IMR-90 (cell line): ENCODE results near the gene MED22. TPM values are rescaled to one million over a fixed set of nuclear protein-coding genes. Genes with fewer than 3 reads are reported as not detected.

Experiments used
- ATAC-seq: fragments of 200-7000 bp; cut with Tn5 transposase; 2 replicates; pipeline ENCODE4 v1.9.1; 2020; ENCODE audit warnings: low read depth, mild to moderate bottlenecking, moderate library complexity
- BruUV-seq: library from RNA; stranded (reverse); fragments of 400-500 nt; replicated peaks from 2 replicates; lab custom pipeline; 2021; lab: Mats Ljungman, UMichigan
- CTCF ChIA-PET: fragments of 300-600 bp; formaldehyde crosslinking; extraction: SDS; loops from one replicate; lab custom pipeline; 2021; ENCODE audit warnings: antibody characterized with exemption; lab: Yijun Ruan, JAX
- POLR2A ChIA-PET: fragments of 300-600 bp; sonication (Branson Sonifier 250); formaldehyde crosslinking; loops from one replicate; lab custom pipeline; 2022; ENCODE audit warnings: antibody characterized with exemption; ENCODE audit not compliant: unreplicated experiment; lab: Charles Lee
- DNase-seq: peaks from one replicate; pipeline ENCODE4 v3.0.0; 2013
- H2AFZ ChIP-seq: replicated peaks from 2 replicates; pipeline ENCODE3; 2013; ENCODE audit warnings: low read length, mild to moderate bottlenecking; ENCODE audit not compliant: poor library complexity
- H2AK5ac ChIP-seq: 2 replicates; pipeline ENCODE4 v1.6.1; 2013; ENCODE audit warnings: low read depth, low read length, inconsistent platforms
- H2AK9ac ChIP-seq: replicated peaks from 2 replicates; pipeline ENCODE3; 2013; ENCODE audit warnings: mild to moderate bottlenecking, low read depth, low read length, moderate library complexity; ENCODE audit not compliant: poor library complexity
- H2BK120ac ChIP-seq: 2 replicates; pipeline ENCODE4 v1.6.1; 2013; ENCODE audit warnings: low read depth, low read length, inconsistent platforms
- H2BK15ac ChIP-seq: 3 replicates; pipeline ENCODE4 v1.6.1; 2013; ENCODE audit warnings: low read depth, low read length, inconsistent platforms
- H2BK20ac ChIP-seq: 2 replicates; pipeline ENCODE4 v1.6.1; 2013; ENCODE audit warnings: low read depth, mild to moderate bottlenecking, inconsistent platforms, low read length, moderate library complexity
- H2BK5ac ChIP-seq: 2 replicates; pipeline ENCODE4 v1.6.1; 2013; ENCODE audit warnings: mild to moderate bottlenecking, low read depth, low read length, inconsistent platforms; ENCODE audit not compliant: poor library complexity, severe bottlenecking
- H3K14ac ChIP-seq: replicated peaks from 2 replicates; pipeline ENCODE4 v1.6.1; 2013; ENCODE audit warnings: low read depth, low read length, inconsistent platforms
- H3K18ac ChIP-seq: 2 replicates; pipeline ENCODE4 v1.6.1; 2013; ENCODE audit warnings: low read depth, low read length, control low read depth
- H3K23ac ChIP-seq: 2 replicates; pipeline ENCODE4 v1.6.1; 2013; ENCODE audit warnings: low read depth, low read length, inconsistent platforms
- H3K27ac ChIP-seq: 2 replicates; pipeline ENCODE4 v1.5.1; 2013; ENCODE audit warnings: mild to moderate bottlenecking, control low read depth, low read length; ENCODE audit not compliant: insufficient read depth
- H3K27me3 ChIP-seq: 2 replicates; pipeline ENCODE4 v1.6.1; 2013; ENCODE audit warnings: low read length; ENCODE audit not compliant: control insufficient read depth, insufficient read depth
- H3K36me3 ChIP-seq: 2 replicates; pipeline ENCODE4 v1.6.1; 2013; ENCODE audit warnings: low read length, mixed read lengths; ENCODE audit not compliant: control insufficient read depth, insufficient read depth
- H3K4ac ChIP-seq: 2 replicates; pipeline ENCODE4 v1.6.1; 2013; ENCODE audit warnings: low read depth, low read length, inconsistent platforms
- H3K4me1 ChIP-seq: 2 replicates; pipeline ENCODE4 v1.6.1; 2013; ENCODE audit warnings: low read length, mixed read lengths; ENCODE audit not compliant: control insufficient read depth, insufficient read depth
- H3K4me2 ChIP-seq: 2 replicates; pipeline ENCODE4 v1.6.1; 2013; ENCODE audit warnings: low read depth, mild to moderate bottlenecking, control low read depth, low read length, moderate library complexity
- H3K4me3 ChIP-seq: 2 replicates; pipeline ENCODE4 v1.5.1; 2013; ENCODE audit warnings: low read depth, mild to moderate bottlenecking, control low read depth, low read length, moderate library complexity; ENCODE audit not compliant: insufficient read depth
- H3K56ac ChIP-seq: 2 replicates; pipeline ENCODE4 v1.6.1; 2013; ENCODE audit warnings: low read length, inconsistent platforms; ENCODE audit not compliant: insufficient read depth; ENCODE audit errors: extremely low read depth
- H3K79me1 ChIP-seq, 2 experiments: 2 replicates each; pipeline ENCODE4 v1.6.1; 2013; ENCODE audit warnings: low read length in 2 of 2, inconsistent platforms in 1 of 2, low read depth in 1 of 2
- H3K9ac ChIP-seq: 2 replicates; pipeline ENCODE4 v1.6.1; 2013; ENCODE audit warnings: low read depth, low read length, control low read depth
- H3K9me1 ChIP-seq: 2 replicates; pipeline ENCODE4 v1.6.1; 2013; ENCODE audit warnings: low read length, inconsistent platforms; ENCODE audit not compliant: insufficient read depth
- H3K9me3 ChIP-seq: 2 replicates; pipeline ENCODE4 v1.6.1; 2013; ENCODE audit warnings: low read length; ENCODE audit not compliant: control insufficient read depth, insufficient read depth
- H4K20me1 ChIP-seq: 2 replicates; pipeline ENCODE4 v1.6.1; 2013; ENCODE audit warnings: low read length, inconsistent platforms; ENCODE audit not compliant: insufficient read depth
- H4K5ac ChIP-seq: 2 replicates; pipeline ENCODE4 v1.6.1; 2013; ENCODE audit warnings: mild to moderate bottlenecking, low read depth, low read length, control low read depth
- H4K8ac ChIP-seq, 2 experiments: 2 replicates each; pipeline ENCODE4 v1.6.1; 2013; ENCODE audit warnings: low read depth in 2 of 2, low read length in 2 of 2, control low read depth in 1 of 2, inconsistent platforms in 1 of 2
- H4K91ac ChIP-seq: 2 replicates; pipeline ENCODE4 v1.6.1; 2013; ENCODE audit warnings: low read depth, low read length, inconsistent platforms; ENCODE audit not compliant: insufficient read depth
- BHLHE40 ChIP-seq: fragments of 150-350 bp; IDR thresholded peaks from 2 replicates; pipeline ENCODE4 v1.6.1; 2016; ENCODE audit warnings: mild to moderate bottlenecking, low read depth, low read length
- CEBPB ChIP-seq: IDR thresholded peaks from 2 replicates; pipeline ENCODE4 v1.6.1; 2012; ENCODE audit warnings: low read depth, low read length, improper control_type of control experiment
- CHD1 ChIP-seq: IDR thresholded peaks from 2 replicates; pipeline ENCODE4 v1.6.1; 2012; ENCODE audit warnings: low read depth, low read length, improper control_type of control experiment
- FOS ChIP-seq: fragments of 150-350 bp; IDR thresholded peaks from 2 replicates; pipeline ENCODE4 v1.6.1; 2016; ENCODE audit warnings: low read depth, low read length
- MAFK ChIP-seq: IDR thresholded peaks from 2 replicates; pipeline ENCODE4 v1.6.1; 2012; ENCODE audit warnings: low read depth, low read length, improper control_type of control experiment
- MAZ ChIP-seq: IDR thresholded peaks from 2 replicates; pipeline ENCODE4 v1.6.1; 2012; ENCODE audit warnings: low read depth, mild to moderate bottlenecking, low read length, improper control_type of control experiment, moderate library complexity, borderline replicate concordance
- MXI1 ChIP-seq: IDR thresholded peaks from 2 replicates; pipeline ENCODE4 v1.6.1; 2012; ENCODE audit warnings: low read depth, mild to moderate bottlenecking, low read length, moderate library complexity, borderline replicate concordance
- NFE2L2 ChIP-seq: fragments of 150-350 bp; IDR thresholded peaks from 2 replicates; pipeline ENCODE4 v1.6.1; 2016; ENCODE audit warnings: low read depth, mild to moderate bottlenecking, low read length
- POLR2A ChIP-seq: IDR thresholded peaks from 2 replicates; pipeline ENCODE4 v1.6.1; 2012; ENCODE audit warnings: mild to moderate bottlenecking, low read depth, low read length
- RAD21 ChIP-seq: IDR thresholded peaks from 2 replicates; pipeline ENCODE4 v1.6.1; 2012; ENCODE audit warnings: low read length, improper control_type of control experiment
- RCOR1 ChIP-seq: IDR thresholded peaks from 2 replicates; pipeline ENCODE4 v1.6.1; 2012; ENCODE audit warnings: mild to moderate bottlenecking, low read length, improper control_type of control experiment; ENCODE audit not compliant: insufficient replicate concordance
- RFX5 ChIP-seq: IDR thresholded peaks from 2 replicates; pipeline ENCODE4 v1.8.0; 2012; ENCODE audit warnings: low read depth, mild to moderate bottlenecking, low read length, moderate library complexity
- SMC3 ChIP-seq: fragments of 150-350 bp; IDR thresholded peaks from 2 replicates; pipeline ENCODE4 v1.6.1; 2016; ENCODE audit warnings: low read depth, mild to moderate bottlenecking, antibody characterized with exemption, low read length, moderate library complexity
- WGBS, 2 experiments: methylation state at CpG; one replicate each; pipeline versions ENCODE4 v1.1.5 to v1.1.7; 2013; ENCODE audit warnings: missing lambda C conversion rate in 2 of 2; ENCODE audit not compliant: insufficient read length in 1 of 2; ENCODE audit errors: extremely low coverage in 2 of 2; 5-methylcytosine and 5-hydroxymethylcytosine counted together
- dilution Hi-C: fragments of 300-500 bp; cut with HindIII; formaldehyde crosslinking; loops from one replicate; pipeline ENCODE4 v1.14.3; 2018; ENCODE audit warnings: low sequenced_read_pairs; ENCODE audit not compliant: unreplicated experiment
- in situ Hi-C: fragments of 300-500 bp; cut with MboI; formaldehyde crosslinking; loops from 3 replicates; pipeline ENCODE4 v1.14.3; 2019; ENCODE audit warnings: low sequenced_read_pairs, inconsistent platforms, mixed read lengths
- intact Hi-C: fragments of 100-400 bp; cut with micrococcal nuclease; formaldehyde crosslinking; loops from 2 replicates; pipeline ENCODE4 v1.10.0; 2022
- polyA plus RNA-seq, 3 experiments: library from polyadenylated mRNA; depleted of rRNA; stranded (reverse); fragments of >200 nt; gene quantifications; 2 replicates each; pipeline ENCODE4 v1.2.3, GENCODE V29; 2012; ENCODE audit warnings: low replicate concordance in 1 of 3
- total RNA-seq: library from RNA; depleted of rRNA; stranded (reverse); fragments of >200 nt; gene quantifications from 2 replicates; pipeline ENCODE4 v1.2.3, GENCODE V29; 2012
- TF ChIP-seq, protein P1 (sequence below): fragments of 150-350 bp; IDR thresholded peaks from 2 replicates; pipeline ENCODE4 v1.6.1; 2016; ENCODE audit warnings: low read depth, mild to moderate bottlenecking, low read length, moderate library complexity, borderline replicate concordance
- TF ChIP-seq, protein P2 (sequence below): conservative IDR thresholded peaks from 2 replicates; pipeline ENCODE4 v1.5.1; 2012; ENCODE audit warnings: mild to moderate bottlenecking, low read depth, low read length, improper control_type of control experiment
- TF ChIP-seq, protein P3 (sequence below): fragments of 150-350 bp; IDR thresholded peaks from 2 replicates; pipeline ENCODE4 v1.6.1; 2017; ENCODE audit warnings: mild to moderate bottlenecking, antibody characterized with exemption, low read length, low read depth

MED22 gene
- total and polyA plus RNA-seq, 2 of the 4 experiments (the other 2 are of a cell fraction), result 7.9 to 28.3 TPM

DNA sequence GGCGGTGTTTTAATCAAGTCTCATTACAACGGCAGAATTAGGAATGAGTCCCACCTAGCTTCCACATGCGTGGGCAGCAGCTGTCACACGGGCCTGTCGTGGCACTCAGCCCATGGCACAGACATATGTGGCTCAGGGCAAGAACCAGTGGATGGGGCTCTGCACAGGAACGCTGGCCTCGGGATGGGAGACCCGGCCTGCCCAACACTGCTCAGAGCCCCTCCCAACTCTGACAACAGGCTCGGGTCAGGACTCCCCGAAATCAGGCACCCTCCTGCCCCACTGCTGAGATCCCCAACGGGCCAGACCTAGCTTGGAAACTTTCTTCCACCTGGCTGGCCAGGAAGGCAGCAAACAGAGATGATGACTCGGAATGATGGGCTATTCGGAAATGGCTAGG, 7.0 kb downstream of the MED22 start:
- no peak overlapping the region for H3K18ac ChIP-seq
- H3K4me3 ChIP-seq, result no peak overlapping the region
- in situ Hi-C loops (no loop called here), dilution Hi-C loops (no loop called here), intact Hi-C loops (no loop called here)
- ATAC-seq, result no peak
- WGBS, 2 experiments, result 94% methylated on average over 12 of the region's 13 CpGs; no CpG with 5 or more reads in 1 of the 2 experiments
- no peak overlapping the region for H2AFZ ChIP-seq
- H3K14ac ChIP-seq, result no peak overlapping the region
- no peak for DNase-seq
- H3K4me1 ChIP-seq, result no peaks in the 10 kb centered on the region
- ChIA-PET CTCF (no interaction called here), POLR2A (no interaction called here)
- H4K91ac ChIP-seq, result no peak overlapping the region
- no TSS peak for BruUV-seq
- no peak for TF ChIP-seq NFE2L2
- TF ChIP-seq POLR2A, result no peak
- TF ChIP-seq MAFK, result no peak
- TF ChIP-seq, protein P1, sequence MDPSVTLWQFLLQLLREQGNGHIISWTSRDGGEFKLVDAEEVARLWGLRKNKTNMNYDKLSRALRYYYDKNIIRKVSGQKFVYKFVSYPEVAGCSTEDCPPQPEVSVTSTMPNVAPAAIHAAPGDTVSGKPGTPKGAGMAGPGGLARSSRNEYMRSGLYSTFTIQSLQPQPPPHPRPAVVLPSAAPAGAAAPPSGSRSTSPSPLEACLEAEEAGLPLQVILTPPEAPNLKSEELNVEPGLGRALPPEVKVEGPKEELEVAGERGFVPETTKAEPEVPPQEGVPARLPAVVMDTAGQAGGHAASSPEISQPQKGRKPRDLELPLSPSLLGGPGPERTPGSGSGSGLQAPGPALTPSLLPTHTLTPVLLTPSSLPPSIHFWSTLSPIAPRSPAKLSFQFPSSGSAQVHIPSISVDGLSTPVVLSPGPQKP, result no peak
- TF ChIP-seq CHD1, result no peak
- TF ChIP-seq, protein P2, sequence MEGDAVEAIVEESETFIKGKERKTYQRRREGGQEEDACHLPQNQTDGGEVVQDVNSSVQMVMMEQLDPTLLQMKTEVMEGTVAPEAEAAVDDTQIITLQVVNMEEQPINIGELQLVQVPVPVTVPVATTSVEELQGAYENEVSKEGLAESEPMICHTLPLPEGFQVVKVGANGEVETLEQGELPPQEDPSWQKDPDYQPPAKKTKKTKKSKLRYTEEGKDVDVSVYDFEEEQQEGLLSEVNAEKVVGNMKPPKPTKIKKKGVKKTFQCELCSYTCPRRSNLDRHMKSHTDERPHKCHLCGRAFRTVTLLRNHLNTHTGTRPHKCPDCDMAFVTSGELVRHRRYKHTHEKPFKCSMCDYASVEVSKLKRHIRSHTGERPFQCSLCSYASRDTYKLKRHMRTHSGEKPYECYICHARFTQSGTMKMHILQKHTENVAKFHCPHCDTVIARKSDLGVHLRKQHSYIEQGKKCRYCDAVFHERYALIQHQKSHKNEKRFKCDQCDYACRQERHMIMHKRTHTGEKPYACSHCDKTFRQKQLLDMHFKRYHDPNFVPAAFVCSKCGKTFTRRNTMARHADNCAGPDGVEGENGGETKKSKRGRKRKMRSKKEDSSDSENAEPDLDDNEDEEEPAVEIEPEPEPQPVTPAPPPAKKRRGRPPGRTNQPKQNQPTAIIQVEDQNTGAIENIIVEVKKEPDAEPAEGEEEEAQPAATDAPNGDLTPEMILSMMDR, result no peak
- TF ChIP-seq RCOR1, result no peak
- no peak for TF ChIP-seq SMC3
- no peak for TF ChIP-seq FOS
- TF ChIP-seq RFX5, result no peak
- no peak for TF ChIP-seq RAD21
- TF ChIP-seq MAZ, result no peak
- TF ChIP-seq CEBPB, result no peak
- TF ChIP-seq BHLHE40, result no peak
- TF ChIP-seq, protein P3, sequence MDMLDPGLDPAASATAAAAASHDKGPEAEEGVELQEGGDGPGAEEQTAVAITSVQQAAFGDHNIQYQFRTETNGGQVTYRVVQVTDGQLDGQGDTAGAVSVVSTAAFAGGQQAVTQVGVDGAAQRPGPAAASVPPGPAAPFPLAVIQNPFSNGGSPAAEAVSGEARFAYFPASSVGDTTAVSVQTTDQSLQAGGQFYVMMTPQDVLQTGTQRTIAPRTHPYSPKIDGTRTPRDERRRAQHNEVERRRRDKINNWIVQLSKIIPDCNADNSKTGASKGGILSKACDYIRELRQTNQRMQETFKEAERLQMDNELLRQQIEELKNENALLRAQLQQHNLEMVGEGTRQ, result no peak
- no peak for TF ChIP-seq MXI1
- H4K20me1 ChIP-seq, result 0 out of 2 replicates have a peak, but pooled peaks cover 1% of the 10 kb centered on the region
- no peak overlapping the region for H2BK20ac ChIP-seq
- 0 out of 2 replicates have a peak, but pooled peaks cover 4% of the 10 kb centered on the region for H3K9me1 ChIP-seq
- H3K23ac ChIP-seq, result no peak overlapping the region
- peaks cover 63% of the 10 kb centered on the region for H3K36me3 ChIP-seq
- H3K4me2 ChIP-seq, result no peak overlapping the region
- H4K8ac ChIP-seq, result no peak overlapping the region
- no peak overlapping the region for H4K5ac ChIP-seq
- no peak overlapping the region for H2BK5ac ChIP-seq
- H3K4ac ChIP-seq, result no peak overlapping the region
- H2AK5ac ChIP-seq, result no peak overlapping the region
- no peak overlapping the region for H2BK120ac ChIP-seq
- H3K79me1 ChIP-seq, result peaks cover 15 to 32% of the 10 kb centered on the region in 2 experiments; a peak in 3 of 4 replicates
- H3K9ac ChIP-seq, result no peak overlapping the region
- no peaks in the 10 kb centered on the region for H3K27me3 ChIP-seq
- H2AK9ac ChIP-seq, result no peak overlapping the region
- H2BK15ac ChIP-seq, result no peak overlapping the region
- no peaks in the 10 kb centered on the region for H3K9me3 ChIP-seq
- H3K56ac ChIP-seq, result no peak overlapping the region
- H3K27ac ChIP-seq, result no peak overlapping the region
